ENCODE results near the gene SPRY4.
"Not testable (repeated sequence)": the region's sequence is repeated elsewhere in the genome, so short reads cannot be mapped to it uniquely, and the experiment has no call there.

Gene SPRY4

DNA sequence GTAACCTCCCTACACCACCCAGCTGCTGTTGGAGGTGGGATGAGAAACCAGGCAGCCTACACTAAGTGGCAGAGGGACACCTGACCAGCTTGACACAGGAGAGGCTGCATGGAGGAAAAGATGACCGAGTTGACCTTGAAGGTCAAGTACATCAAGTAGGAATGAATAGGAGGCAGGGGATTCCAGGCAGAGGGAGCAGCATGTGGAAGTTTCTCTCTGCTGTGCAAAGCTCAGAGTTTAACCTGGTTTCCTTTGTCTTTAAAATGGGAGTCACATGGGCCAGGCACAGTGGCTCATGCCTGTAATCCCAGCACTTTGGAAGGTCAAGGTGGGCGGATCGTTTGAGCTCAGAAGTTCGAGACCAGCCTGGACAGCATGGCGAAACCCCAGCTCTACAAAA is 32.6 kb downstream of the SPRY4 start:
- DNase-seq, result no peak

GRCh38 chr5:142290577-142291299 is 34.1 kb downstream of the SPRY4 start:
- DNase-seq, result no peak

DNA sequence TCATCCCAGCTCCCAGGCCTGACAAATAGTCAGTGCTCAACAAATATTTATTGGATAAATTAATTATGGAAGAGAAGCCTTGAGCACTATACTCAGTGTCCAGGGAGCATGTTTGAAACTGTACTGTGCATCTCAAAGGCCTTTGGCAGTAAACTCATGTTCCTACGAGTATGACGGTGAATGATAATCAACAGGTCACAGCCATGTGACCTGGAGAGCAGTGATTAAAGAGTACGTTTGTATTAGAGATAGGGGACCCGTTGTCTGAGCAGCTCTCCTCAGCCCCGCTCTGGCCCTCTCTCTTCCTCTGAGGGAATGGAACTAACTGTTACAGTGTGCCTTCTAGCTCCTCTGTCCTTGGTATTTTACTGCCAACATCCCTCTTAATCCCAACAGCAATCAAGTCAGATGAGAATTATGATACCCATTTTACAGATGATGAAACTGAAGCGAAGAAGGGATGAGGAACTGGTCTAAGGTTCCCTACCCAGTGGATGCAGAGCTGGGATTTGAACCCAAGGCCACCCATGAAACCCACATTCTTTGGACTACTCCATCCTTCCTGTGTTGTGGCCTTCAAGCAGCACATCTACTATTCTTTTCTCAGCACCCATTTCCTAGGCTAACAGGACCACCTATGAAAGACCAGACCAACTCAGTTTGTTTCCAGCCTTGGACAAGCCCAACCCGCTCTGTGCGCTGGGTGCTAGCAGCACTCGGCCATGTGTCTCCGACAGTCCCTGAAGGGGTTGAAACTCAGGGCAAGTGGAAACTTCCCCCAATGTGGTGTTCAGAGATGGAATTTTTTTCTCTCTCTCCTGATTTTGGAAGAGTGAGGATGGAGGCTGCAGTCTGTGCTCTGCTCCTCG is 34.9 kb downstream of the SPRY4 start:
- DNase-seq, result no peak

DNA sequence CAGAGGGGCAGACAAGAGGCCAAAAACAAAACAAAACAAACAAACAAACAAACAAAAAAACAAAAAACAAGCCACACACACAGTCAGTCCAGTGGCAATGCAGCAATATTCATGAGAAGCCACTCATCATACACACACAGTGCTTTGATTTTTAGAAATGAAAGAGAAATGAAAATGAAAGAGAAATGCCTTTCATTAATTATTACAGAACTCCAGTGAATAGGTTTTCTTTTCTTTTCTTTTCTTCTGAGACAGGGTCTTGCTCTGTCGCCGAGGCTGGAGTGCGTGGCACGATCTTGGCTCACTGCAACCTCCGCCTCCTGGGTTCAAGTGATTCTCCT is 36.9 kb downstream of the SPRY4 start:
- DNase-seq, result no peak

DNA sequence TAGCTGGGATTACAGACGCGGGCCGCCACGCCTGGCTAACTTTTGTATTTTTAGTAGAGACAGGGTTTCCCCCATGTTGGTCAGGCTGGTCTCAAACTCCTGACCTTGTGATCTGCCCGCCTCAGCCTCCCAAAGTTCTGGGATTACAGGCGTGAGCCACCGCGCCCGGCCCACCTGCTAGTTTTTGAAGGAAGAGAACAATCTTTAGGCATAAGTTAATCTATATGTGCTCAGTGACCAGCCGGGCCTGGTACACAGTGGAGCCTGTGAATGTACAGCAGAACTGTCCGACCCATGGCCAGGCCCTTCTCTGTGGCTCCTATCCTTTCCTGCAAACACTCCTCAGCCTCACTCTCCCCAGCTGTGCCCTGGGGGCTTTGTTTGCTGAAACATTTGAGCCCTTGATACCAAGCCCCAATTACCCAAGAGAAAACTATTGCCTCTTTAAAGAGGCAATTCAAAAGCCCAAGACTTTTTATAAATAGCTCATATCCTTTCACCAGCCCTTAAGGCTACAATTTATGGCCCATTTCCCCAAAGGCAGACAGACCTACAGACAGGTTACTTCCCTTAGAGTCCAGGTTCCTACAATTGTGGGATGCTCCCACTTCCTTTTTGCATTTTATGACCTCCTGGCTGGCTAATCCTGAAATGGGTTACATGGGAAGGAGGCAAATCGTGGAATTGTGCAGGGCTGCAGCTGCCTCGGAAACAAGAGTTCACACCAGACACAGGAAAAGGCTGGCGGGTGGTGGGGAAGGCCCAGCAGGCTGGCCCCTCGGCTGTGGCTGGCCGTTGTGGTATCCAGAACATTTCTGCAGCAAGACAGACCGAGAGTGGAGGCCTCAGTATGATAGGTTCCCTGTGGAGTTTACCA is 37.5 kb downstream of the SPRY4 start:
- DNase-seq, result no peak

DNA sequence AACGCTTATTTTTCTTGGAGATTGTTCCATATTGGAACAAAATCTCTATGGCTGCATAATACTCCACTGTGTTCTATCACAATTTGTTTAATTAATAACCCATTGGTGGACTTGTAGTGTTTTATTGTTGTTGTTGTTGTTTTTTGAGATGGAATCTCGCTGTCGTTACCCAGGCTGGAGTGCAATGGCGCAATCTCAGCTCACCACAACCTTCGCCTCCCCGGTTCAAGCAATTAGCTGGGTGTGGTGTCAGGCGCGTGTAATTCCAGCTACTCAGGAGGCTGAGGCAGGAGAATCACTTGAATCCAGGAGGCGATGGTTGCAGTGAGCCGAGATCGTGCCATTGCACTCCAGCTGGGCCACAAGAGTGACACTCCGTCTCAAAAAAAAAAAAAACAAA is 38.7 kb downstream of the SPRY4 start:
- no peak for DNase-seq

DNA sequence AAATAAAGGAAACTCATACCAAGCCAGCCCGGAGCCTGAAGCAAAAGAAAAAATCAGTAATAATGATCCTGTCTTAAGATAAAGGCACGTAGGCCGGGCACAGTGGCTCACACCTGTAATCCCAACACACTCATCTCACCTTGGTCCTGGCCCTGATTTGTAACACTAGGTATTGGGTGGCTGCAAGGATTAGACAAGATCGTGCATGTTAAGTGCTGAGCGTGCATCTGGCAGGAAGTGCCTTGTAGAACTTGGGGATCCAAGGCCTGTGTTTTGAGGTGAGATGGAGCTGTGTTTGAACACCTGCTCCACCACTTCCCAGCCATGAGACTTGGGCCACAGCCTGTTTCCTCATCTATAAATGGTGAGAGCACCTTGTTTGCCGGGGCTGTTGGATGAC is 41.5 kb downstream of the SPRY4 start:
- DNase-seq, result no peak

DNA sequence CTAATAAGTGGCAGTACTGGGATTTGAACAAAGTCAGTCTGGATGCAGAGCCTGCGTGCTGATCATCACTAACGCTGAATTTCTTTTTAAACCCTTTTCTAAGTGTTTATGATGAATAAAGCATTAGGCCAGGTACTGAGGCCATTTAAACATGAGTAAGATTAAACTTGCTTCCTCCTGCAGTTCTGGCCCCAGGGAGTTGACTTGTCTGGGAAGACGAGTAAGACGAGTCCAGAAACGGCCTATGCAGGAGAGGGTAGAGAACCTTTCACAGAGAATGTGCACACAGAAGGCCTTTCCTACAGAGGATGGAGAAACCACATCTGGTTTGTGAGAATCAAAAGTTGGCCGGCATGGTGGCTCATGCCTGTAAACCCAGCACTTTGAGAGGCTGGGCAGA is 42.9 kb downstream of the SPRY4 start:
- no peak for DNase-seq

DNA sequence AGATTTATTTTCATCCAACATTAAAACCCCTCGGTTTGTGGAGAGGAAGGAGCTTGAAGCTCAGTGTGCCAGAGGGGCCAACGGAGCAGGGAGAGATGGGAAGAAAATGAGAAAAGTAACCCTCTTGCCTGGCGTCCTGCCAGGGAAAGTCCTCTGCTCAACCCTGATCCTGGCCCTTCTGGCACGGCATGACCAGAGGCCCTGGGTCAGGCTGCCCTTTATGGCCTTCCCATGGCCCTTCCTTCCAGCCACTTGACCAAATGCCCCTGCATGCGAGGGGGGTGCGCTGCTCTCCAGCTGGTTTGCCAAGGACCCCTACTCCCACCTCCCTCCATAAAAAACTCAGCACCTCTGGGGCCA is 43.8 kb downstream of the SPRY4 start:
- no peak for DNase-seq

DNA sequence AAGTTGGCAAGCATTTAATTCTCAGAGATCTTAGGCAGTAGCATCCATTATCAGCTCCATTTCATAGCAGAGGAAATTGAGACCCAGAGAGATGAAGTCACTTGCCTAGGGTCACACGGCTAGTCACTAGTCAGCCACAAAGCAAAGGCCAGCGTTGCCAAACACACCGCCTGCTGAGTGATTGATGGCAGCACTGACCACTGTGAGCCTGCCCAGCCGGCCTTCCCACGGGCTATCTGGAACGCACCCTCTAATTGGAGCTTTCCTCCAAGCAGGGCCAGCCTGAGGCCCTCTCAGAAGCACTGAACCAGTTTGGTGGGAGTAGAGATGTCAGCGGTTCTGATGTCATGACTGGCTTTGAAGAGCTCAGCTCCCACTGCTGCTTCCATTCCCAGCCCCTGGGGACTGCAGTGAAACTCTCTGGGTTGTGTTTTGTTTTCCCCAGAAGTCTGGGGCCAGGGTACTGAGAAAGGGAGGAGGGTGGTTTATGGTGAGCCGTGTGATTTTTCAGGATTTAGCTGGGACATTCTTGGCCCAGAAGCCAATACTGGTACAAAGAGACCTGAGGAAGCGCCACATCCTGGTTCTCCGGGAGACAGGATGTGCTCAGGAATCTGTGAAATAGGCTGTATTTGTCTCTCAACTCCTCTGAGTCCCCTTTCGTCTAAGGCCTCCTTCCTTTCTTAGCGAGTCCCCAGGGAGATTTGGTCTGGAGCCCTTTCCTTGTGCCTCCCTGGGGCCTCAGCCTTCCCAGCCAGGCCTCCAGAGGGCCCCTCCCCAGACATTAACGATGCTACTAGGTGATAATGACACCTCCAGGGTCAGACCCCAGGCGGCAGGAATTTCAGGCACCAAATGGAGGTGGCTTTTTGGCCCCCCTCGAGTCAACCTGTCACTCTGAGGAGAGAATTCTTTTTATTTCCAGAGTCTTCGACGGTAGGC is 44.5 kb downstream of the SPRY4 start:
- no peak for DNase-seq

DNA sequence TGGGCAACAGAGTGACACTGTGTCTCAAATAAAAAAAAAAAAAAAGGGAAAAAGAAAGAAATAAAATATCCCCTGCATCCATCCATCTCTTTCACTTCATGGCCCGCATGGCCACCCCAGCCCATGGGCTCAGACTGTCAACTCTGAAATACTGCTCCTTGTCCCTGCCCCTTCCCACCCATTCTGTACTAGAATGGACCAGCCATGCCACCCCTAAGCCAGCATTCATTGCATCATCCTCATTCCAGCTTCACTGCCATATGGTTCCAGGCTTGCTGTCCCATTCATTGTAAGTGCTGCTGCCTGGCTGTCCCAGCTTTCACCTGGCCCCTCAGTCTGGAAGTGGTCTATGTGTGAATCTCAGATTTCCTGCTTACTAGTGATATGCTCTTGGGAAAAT is 46.2 kb downstream of the SPRY4 start:
- no peak for DNase-seq

DNA sequence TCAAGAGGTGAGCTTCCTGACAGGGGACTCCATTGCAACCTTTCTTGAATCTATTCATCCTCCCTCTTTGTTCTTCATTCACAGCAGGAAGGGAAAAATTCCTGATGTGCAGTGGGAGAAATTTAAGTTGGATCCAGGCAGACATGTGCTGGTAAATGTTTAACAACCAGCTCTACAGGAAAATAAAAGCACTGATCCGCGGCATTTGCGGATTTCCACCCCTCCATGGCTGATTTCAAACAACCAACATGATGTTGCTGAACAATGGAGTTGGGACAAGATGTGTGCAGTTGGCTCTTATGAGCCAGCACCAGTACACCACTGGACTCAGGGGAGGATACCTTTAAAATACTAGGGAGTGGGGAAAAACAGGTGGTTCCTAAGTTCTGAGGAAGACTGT is 47.0 kb downstream of the SPRY4 start:
- no peak for DNase-seq

- DNase-seq, result no peak
Observed at GRCh38 chr5:142276517-142276916, 48.3 kb downstream of the SPRY4 start.

GRCh38 chr5:142275496-142275895 is 49.3 kb downstream of the SPRY4 start:
- no peak for DNase-seq

DNA sequence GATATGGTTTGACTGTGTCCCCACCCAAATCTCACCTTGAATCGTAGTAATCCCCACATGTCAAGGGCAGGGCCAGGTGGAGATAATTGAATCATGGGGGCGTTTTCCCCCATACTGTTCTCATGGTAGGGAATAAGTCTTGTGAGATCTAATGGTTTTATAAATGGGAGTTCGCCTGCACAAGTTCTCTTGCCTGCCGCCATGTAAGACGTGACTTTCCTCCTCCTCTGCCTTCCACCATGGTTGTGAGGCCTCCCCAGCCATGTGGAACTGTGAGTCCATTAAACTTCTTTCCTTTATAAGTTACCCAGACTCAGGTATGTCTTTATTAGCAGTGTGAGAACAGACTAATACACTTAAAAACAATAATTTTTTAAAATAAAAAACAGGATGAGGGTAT is 52.2 kb downstream of the SPRY4 start:
- DNase-seq, result not testable (repeated sequence)

GRCh38 chr5:142264084-142264483 is 60.7 kb downstream of the SPRY4 start:
- DNase-seq, result not testable (repeated sequence)

GRCh38 chr5:142263346-142263745 is 61.5 kb downstream of the SPRY4 start:
- no peak for DNase-seq

DNA sequence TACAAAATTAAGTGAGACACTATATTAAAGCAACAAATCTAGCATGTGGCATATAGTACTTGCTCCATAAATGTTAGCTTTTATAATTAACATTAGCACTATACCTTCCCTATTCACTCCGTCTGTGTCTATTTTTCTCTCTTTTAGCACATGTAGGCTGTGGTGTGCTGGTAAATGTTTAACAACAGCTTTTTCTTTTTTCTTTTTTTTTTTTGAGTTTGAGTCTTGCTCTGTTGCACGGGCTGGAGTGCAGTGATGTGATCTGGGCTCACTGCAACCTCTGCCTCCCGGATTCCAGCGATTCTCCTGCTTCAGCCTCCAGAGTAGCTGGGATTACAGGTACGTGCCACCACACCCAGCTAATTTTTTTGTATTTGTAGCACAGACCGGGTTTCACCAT is 62.1 kb downstream of the SPRY4 start:
- DNase-seq, result no peak
